ENCODE data around the gene MFAP3. TPM values are rescaled to one million over a fixed set of nuclear protein-coding genes. Genes with fewer than 3 reads are reported as not detected.

Gene MFAP3
- total RNA-seq, 2 donors from 2014 or later: 34.3 to 72.4 TPM

- Histone ChIP-seq H3K4me1 (no peaks in the 10 kb centered on the region), H3K36me3 (no peaks in the 10 kb centered on the region), H3K27me3 (no peaks in the 10 kb centered on the region), H3K4me3 (no peak overlapping the region), H3K9me3 (no peaks in the 10 kb centered on the region), H3K27ac (no peak overlapping the region)
- no peak for DNase-seq (ENCODE audit: low spot score)
- no peak for TF ChIP-seq CTCF (IDR thresholded peaks at IDR 0.05)
These were observed 45.4 kb downstream of the MFAP3 start for GRCh38 chr5:154084062-154084639.

GRCh38 chr5:154086146-154086545 is 47.4 kb downstream of the MFAP3 start:
- Histone ChIP-seq H3K9me3 (no peaks in the 10 kb centered on the region), H3K36me3 (no peaks in the 10 kb centered on the region), H3K4me3 (no peak overlapping the region), H3K4me1 (no peaks in the 10 kb centered on the region), H3K27ac (no peak overlapping the region), H3K27me3 (no peaks in the 10 kb centered on the region)
- TF ChIP-seq CTCF (IDR thresholded peaks at IDR 0.05): no peak
- no peak for DNase-seq (ENCODE audit: low spot score)

GRCh38 chr5:154086641-154087040 is 47.9 kb downstream of the MFAP3 start:
- H3K4me1 ChIP-seq: peaks cover 0 to under 1% of the 10 kb centered on the region in 2 donors
- no peak overlapping the region for H3K4me3 ChIP-seq
- DNase-seq (ENCODE audit: low spot score): no peak
- H3K27ac ChIP-seq: no peak overlapping the region
- no peak for TF ChIP-seq CTCF (IDR thresholded peaks at IDR 0.05)
- no peaks in the 10 kb centered on the region for H3K27me3 ChIP-seq
- no peaks in the 10 kb centered on the region for H3K36me3 ChIP-seq
- H3K9me3 ChIP-seq: no peaks in the 10 kb centered on the region

GRCh38 chr5:154087260-154087659 is 48.5 kb downstream of the MFAP3 start:
- no peak for TF ChIP-seq CTCF (IDR thresholded peaks at IDR 0.05)
- H3K27me3 ChIP-seq: no peaks in the 10 kb centered on the region
- no peak overlapping the region for H3K4me3 ChIP-seq
- no peaks in the 10 kb centered on the region for H3K36me3 ChIP-seq
- no peaks in the 10 kb centered on the region for H3K9me3 ChIP-seq
- peaks cover 0 to 7% of the 10 kb centered on the region in 2 donors for H3K4me1 ChIP-seq
- H3K27ac ChIP-seq: no peak overlapping the region
- no peak for DNase-seq (ENCODE audit: low spot score)

GRCh38 chr5:154088801-154089200 is 50.0 kb downstream of the MFAP3 start:
- no peaks in the 10 kb centered on the region for H3K27me3 ChIP-seq
- H3K27ac ChIP-seq: no peak overlapping the region
- H3K4me1 ChIP-seq: peaks cover 0 to 10% of the 10 kb centered on the region in 2 donors
- DNase-seq (ENCODE audit: low spot score): no peak
- H3K9me3 ChIP-seq: no peaks in the 10 kb centered on the region
- no peaks in the 10 kb centered on the region for H3K36me3 ChIP-seq
- no peak overlapping the region for H3K4me3 ChIP-seq
- TF ChIP-seq CTCF (IDR thresholded peaks at IDR 0.05): no peak

GRCh38 chr5:154090656-154091055 is 51.9 kb downstream of the MFAP3 start:
- Histone ChIP-seq H3K36me3 (no peaks in the 10 kb centered on the region), H3K4me3 (no peak overlapping the region), H3K27ac (no peak overlapping the region), H3K9me3 (no peaks in the 10 kb centered on the region), H3K4me1 (peaks cover 0 to 10% of the 10 kb centered on the region in 2 donors), H3K27me3 (no peaks in the 10 kb centered on the region)
- no peak for DNase-seq (ENCODE audit: low spot score)
- no peak for TF ChIP-seq CTCF (IDR thresholded peaks at IDR 0.05)
